ENCODE data around the gene CLCF1.
A peak's percentile ranks its signal among the peaks of the same experiment; 100 is the strongest.

The CLCF1 gene

DNA sequence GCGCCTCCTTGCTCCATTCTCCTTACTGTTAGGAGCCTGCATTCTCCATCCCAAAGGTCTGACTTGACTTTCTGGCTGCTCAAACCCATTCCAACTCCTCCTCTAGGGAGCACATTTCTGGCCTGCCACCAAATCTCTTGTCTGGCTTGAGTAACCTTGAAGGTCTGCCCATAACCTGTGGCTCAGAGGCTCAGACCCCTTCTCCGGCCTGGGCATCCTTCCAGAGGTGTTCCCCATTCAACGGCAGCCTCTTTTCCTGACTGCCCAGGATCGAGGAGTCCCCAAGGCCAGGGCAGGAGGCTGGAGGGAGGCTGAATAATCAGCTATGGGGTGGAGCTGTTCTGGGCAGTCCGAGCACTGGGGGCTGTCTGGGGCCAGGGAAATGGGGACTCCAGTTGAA lies 20.6 kb upstream of the CLCF1 start:
- no peak overlapping the region for H2BK12ac ChIP-seq (ENCODE audit: low read length)
- no peak for DNase-seq (ENCODE audit: low spot score)
- H3K4me3 ChIP-seq (ENCODE audit: low read length in 2 of 2), result no peak overlapping the region
- no peak overlapping the region for H4K8ac ChIP-seq (ENCODE audit: low read depth, low read length)
- no peak overlapping the region for H3K23ac ChIP-seq (ENCODE audit: low read depth, low read length, poor library complexity)
- WGBS, 2 donors (ENCODE audit: extremely low coverage in 2 of 2, insufficient read length in 2 of 2, insufficient replicate concordance in 1 of 2), result no CpG with 5 or more reads among the region's 5 CpGs
- H2BK15ac ChIP-seq (ENCODE audit: low read length), result no peak overlapping the region
- no peak overlapping the region for H2AK5ac ChIP-seq (ENCODE audit: low read depth, low read length)
- H2BK120ac ChIP-seq (ENCODE audit: low read depth, low read length), result no peak overlapping the region
- H3K27me3 ChIP-seq (ENCODE audit: control insufficient read depth in 3 of 3, insufficient read depth in 3 of 3, low read depth in 1 of 3, low read length in 3 of 3), result no peaks in the 10 kb centered on the region
- peaks cover 36 to 54% of the 10 kb centered on the region in 2 donors for H3K36me3 ChIP-seq (replicated peaks in 1 of 2; ENCODE audit: control insufficient read depth in 2 of 2, insufficient read depth in 2 of 2, low read length in 2 of 2)
- no peak overlapping the region for H3K4me2 ChIP-seq (ENCODE audit: insufficient read depth, low read length, poor library complexity, severe bottlenecking)
- no peak overlapping the region for H2BK5ac ChIP-seq (ENCODE audit: low read length)
- peaks cover 10% of the 10 kb centered on the region for H3K79me1 ChIP-seq (ENCODE audit: low read depth, low read length)
- H3K14ac ChIP-seq (ENCODE audit: low read length), result no peak overlapping the region
- H2AFZ ChIP-seq (ENCODE audit: low read length), result no peak overlapping the region
- H3K9me3 ChIP-seq (replicated peaks in 1 of 2; ENCODE audit: control insufficient read depth in 2 of 2, insufficient read depth in 1 of 2, low read depth in 1 of 2, low read length in 2 of 2), result no peaks in the 10 kb centered on the region
- H3K4ac ChIP-seq (ENCODE audit: low read length), result no peak overlapping the region
- no peak overlapping the region for H4K91ac ChIP-seq (ENCODE audit: low read depth, low read length, poor library complexity)
- peaks cover 5 to 6% of the 10 kb centered on the region in 2 donors for H3K4me1 ChIP-seq (ENCODE audit: control insufficient read depth in 2 of 2, insufficient read depth in 1 of 2, low read depth in 1 of 2, low read length in 2 of 2)
- H3K18ac ChIP-seq (ENCODE audit: low read length), result no peak overlapping the region
- no peak overlapping the region for H3K27ac ChIP-seq (replicated peaks; ENCODE audit: low read length)
- no peak overlapping the region for H3K9ac ChIP-seq (ENCODE audit: low read depth, low read length, poor library complexity)

DNA sequence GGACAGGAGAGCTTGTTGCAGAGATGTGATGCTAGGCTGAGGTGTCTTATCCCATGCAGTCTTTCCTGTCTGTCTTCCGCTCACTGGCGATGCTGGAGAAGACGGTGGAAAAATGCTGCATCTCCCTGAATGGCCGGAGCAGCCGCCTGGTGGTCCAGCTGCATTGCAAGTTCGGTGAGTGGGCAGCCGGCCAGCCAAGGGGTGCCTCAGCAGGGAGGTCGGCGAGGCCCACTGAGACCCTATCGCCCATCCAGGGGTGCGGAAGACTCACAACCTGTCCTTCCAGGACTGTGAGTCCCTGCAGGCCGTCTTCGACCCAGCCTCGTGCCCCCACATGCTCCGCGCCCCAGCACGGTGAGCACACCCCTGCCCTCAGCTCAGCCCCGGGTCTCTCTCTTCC lies 20.0 kb upstream of the CLCF1 start:
- Histone ChIP-seq H3K79me1 (ENCODE audit: low read depth, low read length) (peaks cover 10% of the 10 kb centered on the region), H3K9me3 (replicated peaks in 1 of 2; ENCODE audit: control insufficient read depth in 2 of 2, insufficient read depth in 1 of 2, low read depth in 1 of 2, low read length in 2 of 2) (no peaks in the 10 kb centered on the region), H2AFZ (ENCODE audit: low read length) (no peak overlapping the region), H3K4me2 (ENCODE audit: insufficient read depth, low read length, poor library complexity, severe bottlenecking) (no peak overlapping the region), H2BK12ac (ENCODE audit: low read length) (no peak overlapping the region), H3K9ac (ENCODE audit: low read depth, low read length, poor library complexity) (no peak overlapping the region), H3K36me3 (replicated peaks in 1 of 2; ENCODE audit: control insufficient read depth in 2 of 2, insufficient read depth in 2 of 2, low read length in 2 of 2) (peaks cover 31 to 49% of the 10 kb centered on the region in 2 donors), H3K4ac (ENCODE audit: low read length) (no peak overlapping the region), H3K27me3 (ENCODE audit: control insufficient read depth in 3 of 3, insufficient read depth in 3 of 3, low read depth in 1 of 3, low read length in 3 of 3) (no peaks in the 10 kb centered on the region), H2BK15ac (ENCODE audit: low read length) (no peak overlapping the region), H3K23ac (ENCODE audit: low read depth, low read length, poor library complexity) (no peak overlapping the region), H2BK120ac (ENCODE audit: low read depth, low read length) (no peak overlapping the region), H3K27ac (replicated peaks; ENCODE audit: low read length) (no peak overlapping the region), H3K4me1 (ENCODE audit: control insufficient read depth in 2 of 2, insufficient read depth in 1 of 2, low read depth in 1 of 2, low read length in 2 of 2) (peaks cover 5 to 6% of the 10 kb centered on the region in 2 donors), H2BK5ac (ENCODE audit: low read length) (no peak overlapping the region), H3K4me3 (ENCODE audit: low read length in 2 of 2) (peak overlapping the region; percentile 2 to 25), H4K8ac (ENCODE audit: low read depth, low read length) (peak overlapping the region; percentile 82), H2AK5ac (ENCODE audit: low read depth, low read length) (no peak overlapping the region), H3K14ac (ENCODE audit: low read length) (no peak overlapping the region), H3K18ac (ENCODE audit: low read length) (no peak overlapping the region), H4K91ac (ENCODE audit: low read depth, low read length, poor library complexity) (no peak overlapping the region)
- WGBS, 2 donors (ENCODE audit: extremely low coverage in 2 of 2, insufficient read length in 2 of 2, insufficient replicate concordance in 1 of 2), result no CpG with 5 or more reads among the region's 18 CpGs
- DNase-seq (ENCODE audit: low spot score), result no peak

DNA sequence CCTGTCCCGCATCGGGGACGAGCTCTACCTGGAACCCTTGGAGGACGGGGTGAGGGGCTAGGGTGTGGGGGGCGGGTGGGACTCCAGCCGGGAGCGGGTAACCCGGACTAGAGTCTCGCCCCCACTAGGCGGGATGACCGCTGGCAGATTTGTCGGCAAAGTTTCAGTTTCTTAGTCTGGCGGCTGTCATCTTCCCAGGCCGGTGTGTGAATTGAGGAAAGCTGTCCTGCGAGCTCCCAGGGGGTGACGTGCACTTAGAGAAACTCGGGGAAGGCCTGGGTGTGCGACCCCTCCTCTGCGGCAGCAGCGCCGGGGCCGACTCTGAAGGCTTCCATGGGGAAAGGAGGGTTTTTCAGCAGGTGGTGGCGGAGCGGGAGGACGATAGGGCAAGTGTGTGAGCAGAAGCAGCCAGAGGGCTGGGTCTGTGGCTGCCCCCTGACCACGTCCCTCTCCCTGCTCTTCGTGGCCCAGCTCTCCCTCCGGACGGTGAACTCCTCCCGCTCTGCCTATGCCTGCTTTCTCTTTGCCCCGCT lies 18.9 kb upstream of the CLCF1 start:
- H4K91ac ChIP-seq (ENCODE audit: low read depth, low read length, poor library complexity), result no peak overlapping the region
- peak overlapping the region; percentile 89 for H3K14ac ChIP-seq (ENCODE audit: low read length)
- no peak overlapping the region for H3K4ac ChIP-seq (ENCODE audit: low read length)
- H3K27ac ChIP-seq (replicated peaks; ENCODE audit: low read length), result no peak overlapping the region
- H2AFZ ChIP-seq (ENCODE audit: low read length), result peak overlapping the region; percentile 86
- H2AK5ac ChIP-seq (ENCODE audit: low read depth, low read length), result peak overlapping the region; percentile 15
- H3K27me3 ChIP-seq (ENCODE audit: control insufficient read depth in 3 of 3, insufficient read depth in 3 of 3, low read depth in 1 of 3, low read length in 3 of 3), result no peaks in the 10 kb centered on the region
- H3K36me3 ChIP-seq (replicated peaks in 1 of 2; ENCODE audit: control insufficient read depth in 2 of 2, insufficient read depth in 2 of 2, low read length in 2 of 2), result peaks cover 20 to 37% of the 10 kb centered on the region in 2 donors
- peak overlapping the region; percentile 81 for H2BK15ac ChIP-seq (ENCODE audit: low read length)
- H3K18ac ChIP-seq (ENCODE audit: low read length), result peak overlapping the region; percentile 97
- H4K8ac ChIP-seq (ENCODE audit: low read depth, low read length), result no peak overlapping the region
- H3K9me3 ChIP-seq (replicated peaks in 1 of 2; ENCODE audit: control insufficient read depth in 2 of 2, insufficient read depth in 1 of 2, low read depth in 1 of 2, low read length in 2 of 2), result no peaks in the 10 kb centered on the region
- H2BK5ac ChIP-seq (ENCODE audit: low read length), result no peak overlapping the region
- peaks cover 10% of the 10 kb centered on the region for H3K79me1 ChIP-seq (ENCODE audit: low read depth, low read length)
- H3K4me1 ChIP-seq (ENCODE audit: control insufficient read depth in 2 of 2, insufficient read depth in 1 of 2, low read depth in 1 of 2, low read length in 2 of 2), result peaks cover 5 to 6% of the 10 kb centered on the region in 2 donors
- H3K4me2 ChIP-seq (ENCODE audit: insufficient read depth, low read length, poor library complexity, severe bottlenecking), result peak overlapping the region; percentile 95
- no peak for DNase-seq (ENCODE audit: low spot score)
- H3K23ac ChIP-seq (ENCODE audit: low read depth, low read length, poor library complexity), result peak overlapping the region; percentile 98
- no CpG with 5 or more reads among the region's 31 CpGs for WGBS, 2 donors (ENCODE audit: extremely low coverage in 2 of 2, insufficient read length in 2 of 2, insufficient replicate concordance in 1 of 2)
- H2BK12ac ChIP-seq (ENCODE audit: low read length), result peak overlapping the region; percentile 58
- peak overlapping the region; percentile 100 for H3K9ac ChIP-seq (ENCODE audit: low read depth, low read length, poor library complexity)
- H3K4me3 ChIP-seq (ENCODE audit: low read length in 2 of 2), result peak overlapping the region; percentile 84 to 98
- H2BK120ac ChIP-seq (ENCODE audit: low read depth, low read length), result peak overlapping the region; percentile 81

DNA sequence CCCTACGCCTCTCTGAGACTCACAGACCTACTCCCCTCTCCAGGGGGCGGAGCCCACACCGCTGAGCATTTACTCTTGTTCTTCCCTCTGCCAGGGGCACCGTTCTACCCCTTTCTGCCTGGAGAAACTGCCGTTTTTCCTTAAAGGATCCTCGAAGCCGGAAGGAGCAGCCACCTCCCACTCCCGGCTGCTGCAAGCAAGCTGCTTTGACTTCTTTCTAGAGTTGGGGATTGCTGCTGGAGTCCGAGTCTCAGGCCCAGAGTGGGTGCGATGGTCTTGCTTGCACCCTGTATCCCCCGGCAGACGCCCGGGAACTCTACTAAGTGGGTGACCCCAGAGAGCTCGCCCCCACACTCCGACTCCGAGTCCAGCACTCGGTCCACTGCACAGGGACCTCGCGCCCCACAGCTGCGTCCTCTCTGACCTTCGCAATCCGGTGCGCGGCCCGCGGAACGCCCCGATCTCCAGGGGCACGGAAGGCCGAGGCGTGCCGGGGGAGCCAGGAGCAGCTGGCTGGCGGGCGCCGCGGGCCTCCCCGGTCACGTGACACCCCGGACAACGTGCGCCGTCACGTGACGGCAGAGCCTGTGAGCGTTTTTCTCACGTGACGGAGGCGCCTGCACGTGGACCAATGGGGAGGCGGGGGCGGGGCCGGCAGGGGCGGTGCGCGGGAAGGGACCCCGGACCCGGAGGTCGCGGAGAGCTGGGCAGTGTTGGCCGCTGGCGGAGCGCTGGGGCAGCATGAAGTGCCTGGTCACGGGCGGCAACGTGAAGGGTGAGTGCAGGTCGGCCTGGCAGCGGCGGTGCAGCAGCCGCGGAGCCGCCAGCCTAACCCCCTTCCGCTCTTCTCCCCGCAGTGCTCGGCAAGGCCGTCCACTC lies 18.1 kb upstream of the CLCF1 start, which contains the start of gene RAD9A:
TSS of gene RAD9A (plus strand) at position 683 of the 879 bp plus-strand sequence. CDS start at position 742, 59 bp downstream.
- Histone ChIP-seq H3K36me3 (replicated peaks in 1 of 2; ENCODE audit: control insufficient read depth in 2 of 2, insufficient read depth in 2 of 2, low read length in 2 of 2) (peaks cover 18 to 30% of the 10 kb centered on the region in 2 donors), H2BK12ac (ENCODE audit: low read length) (peak within 1 kb of the TSS; percentile 58), H3K9ac (ENCODE audit: low read depth, low read length, poor library complexity) (peak within 1 kb of the TSS; percentile 100), H2BK120ac (ENCODE audit: low read depth, low read length) (peak within 1 kb of the TSS; percentile 81), H3K18ac (ENCODE audit: low read length) (peak within 1 kb of the TSS; percentile 99), H4K91ac (ENCODE audit: low read depth, low read length, poor library complexity) (no peak within 1 kb of the TSS), H3K4ac (ENCODE audit: low read length) (peak within 1 kb of the TSS; percentile 53), H3K9me3 (replicated peaks in 1 of 2; ENCODE audit: control insufficient read depth in 2 of 2, insufficient read depth in 1 of 2, low read depth in 1 of 2, low read length in 2 of 2) (no peaks in the 10 kb centered on the region), H3K14ac (ENCODE audit: low read length) (peak within 1 kb of the TSS; percentile 89), H2BK5ac (ENCODE audit: low read length) (peak within 1 kb of the TSS; percentile 96), H2BK15ac (ENCODE audit: low read length) (peak within 1 kb of the TSS; percentile 81), H3K4me3 (ENCODE audit: low read length in 2 of 2) (peak within 1 kb of the TSS; percentile 84 to 98), H2AFZ (ENCODE audit: low read length) (peak within 1 kb of the TSS; percentile 86), H3K27me3 (ENCODE audit: control insufficient read depth in 3 of 3, insufficient read depth in 3 of 3, low read depth in 1 of 3, low read length in 3 of 3) (no peaks in the 10 kb centered on the region), H3K4me2 (ENCODE audit: insufficient read depth, low read length, poor library complexity, severe bottlenecking) (peak within 1 kb of the TSS; percentile 95), H3K27ac (replicated peaks; ENCODE audit: low read length) (no peak within 1 kb of the TSS), H3K23ac (ENCODE audit: low read depth, low read length, poor library complexity) (peak within 1 kb of the TSS; percentile 98), H4K8ac (ENCODE audit: low read depth, low read length) (peak within 1 kb of the TSS; percentile 93), H3K4me1 (ENCODE audit: control insufficient read depth in 2 of 2, insufficient read depth in 1 of 2, low read depth in 1 of 2, low read length in 2 of 2) (peaks cover 5 to 6% of the 10 kb centered on the region in 2 donors), H3K79me1 (ENCODE audit: low read depth, low read length) (peaks cover 10% of the 10 kb centered on the region), H2AK5ac (ENCODE audit: low read depth, low read length) (peak within 1 kb of the TSS; percentile 15)
- WGBS, 2 donors (ENCODE audit: extremely low coverage in 2 of 2, insufficient read length in 2 of 2, insufficient replicate concordance in 1 of 2), result no CpG with 5 or more reads among the region's 75 CpGs
- DNase-seq (ENCODE audit: low spot score), result peak; percentile 93

Measured in neuronal stem cell (in vitro differentiated cells).